ENCODE measurements around the gene PDZD2. TPM values are rescaled to one million over a fixed set of nuclear protein-coding genes. Genes with fewer than 3 reads are reported as not detected.

PDZD2 gene
- polyA plus RNA-seq, 1 donor from 2014 or later: 3.1 TPM

GRCh38 chr5:31934156-31934555 is 295.2 kb downstream of the PDZD2 start:
- Histone ChIP-seq H3K27ac (ENCODE audit: low read length) (no peak overlapping the region), H4K20me1 (ENCODE audit: insufficient read depth) (no peaks in the 10 kb centered on the region), H3K9me2 (ENCODE audit: insufficient read depth, low read length) (no peaks in the 10 kb centered on the region), H3K79me2 (replicated peaks; ENCODE audit: insufficient read depth, low read length) (no peaks in the 10 kb centered on the region), H3K9me3 (ENCODE audit: low read length) (no peaks in the 10 kb centered on the region), H2AFZ (ENCODE audit: low read depth, low read length) (no peak overlapping the region), H3K4me3 (ENCODE audit: low read length) (no peak overlapping the region), H3K4me2 (ENCODE audit: low read length) (no peak overlapping the region), H3K27me3 (ENCODE audit: insufficient read depth, low read depth, low read length) (no peaks in the 10 kb centered on the region), H3K36me3 (ENCODE audit: insufficient read depth, low read length) (no peaks in the 10 kb centered on the region), H3F3A (ENCODE audit: insufficient read depth, low read length, poor library complexity, severe bottlenecking) (no peaks in the 10 kb centered on the region), H3K9ac (ENCODE audit: low read length) (no peak overlapping the region)
- TF ChIP-seq POLR2AphosphoS5 (IDR thresholded peaks at IDR 0.05) (no peak), SMC3 (conservative IDR thresholded peaks at IDR 0.05; ENCODE audit: poor library complexity) (no peak), CTCF (IDR thresholded peaks at IDR 0.05; ENCODE audit: poor library complexity, severe bottlenecking) (no peak)

- TF ChIP-seq EP300 (conservative IDR thresholded peaks at IDR 0.05; ENCODE audit: poor library complexity, severe bottlenecking) (no peak), REST (IDR thresholded peaks at IDR 0.05; ENCODE audit: borderline replicate concordance) (no peak), SMC3 (conservative IDR thresholded peaks at IDR 0.05; ENCODE audit: poor library complexity) (no peak), POLR2AphosphoS5 (IDR thresholded peaks at IDR 0.05) (no peak), MXI1 (conservative IDR thresholded peaks at IDR 0.05; ENCODE audit: poor library complexity, severe bottlenecking) (no peak), TAF1 (IDR thresholded peaks at IDR 0.05; ENCODE audit: low read depth) (no peak), EZH2 (IDR thresholded peaks at IDR 0.05; ENCODE audit: borderline replicate concordance, insufficient read depth, low read length, poor library complexity, severe bottlenecking) (no peak), RAD21 (conservative IDR thresholded peaks at IDR 0.05) (no peak), CTCF (IDR thresholded peaks at IDR 0.05; ENCODE audit: poor library complexity, severe bottlenecking) (no peak)
- no peaks in the 10 kb centered on the region for H3K9me3 ChIP-seq (ENCODE audit: low read length)
- no peaks in the 10 kb centered on the region for H3K9me2 ChIP-seq (ENCODE audit: insufficient read depth, low read length)
- H3K4me3 ChIP-seq (ENCODE audit: low read length): no peak overlapping the region
- no peaks in the 10 kb centered on the region for H3K79me2 ChIP-seq (replicated peaks; ENCODE audit: insufficient read depth, low read length)
- no peak overlapping the region for H3K9ac ChIP-seq (ENCODE audit: low read length)
- no peaks in the 10 kb centered on the region for H3K36me3 ChIP-seq (ENCODE audit: insufficient read depth, low read length)
- no peaks in the 10 kb centered on the region for H3F3A ChIP-seq (ENCODE audit: insufficient read depth, low read length, poor library complexity, severe bottlenecking)
- H3K27me3 ChIP-seq (ENCODE audit: insufficient read depth, low read depth, low read length): no peaks in the 10 kb centered on the region
- no peak overlapping the region for H2AFZ ChIP-seq (ENCODE audit: low read depth, low read length)
- H3K4me2 ChIP-seq (ENCODE audit: low read length): no peak overlapping the region
- H3K27ac ChIP-seq (ENCODE audit: low read length): no peak overlapping the region
- H4K20me1 ChIP-seq (ENCODE audit: insufficient read depth): no peaks in the 10 kb centered on the region
Observed at GRCh38 chr5:31935496-31936369, 296.8 kb downstream of the PDZD2 start.
